Head of caudate nucleus (tissue), 42 donors: ENCODE results near the gene LMO7.
A peak's percentile ranks its signal among the peaks of the same experiment; 100 is the strongest.
"Not testable (repeated sequence)": the region's sequence is repeated elsewhere in the genome, so short reads cannot be mapped to it uniquely, and the experiment has no call there.

ENCODE experiments used
- DNase-seq, 42 donors: peaks; one replicate each; pipeline versions ENCODE4 v3.0.0 to v3.0.0-alpha.2; 2020 to 2021; ENCODE audit warnings: mixed read lengths in 7 of 42
- intact Hi-C: fragments of 100-400 bp; cut with DNase I; formaldehyde crosslinking; loops from one replicate; pipeline ENCODE4 v1.15.0; 2022

The LMO7 gene

GRCh38 chr13:75788481-75788981 is 152.4 kb downstream of the LMO7 start:
- no peak for DNase-seq
- intact Hi-C loops, result no loop called here

DNA sequence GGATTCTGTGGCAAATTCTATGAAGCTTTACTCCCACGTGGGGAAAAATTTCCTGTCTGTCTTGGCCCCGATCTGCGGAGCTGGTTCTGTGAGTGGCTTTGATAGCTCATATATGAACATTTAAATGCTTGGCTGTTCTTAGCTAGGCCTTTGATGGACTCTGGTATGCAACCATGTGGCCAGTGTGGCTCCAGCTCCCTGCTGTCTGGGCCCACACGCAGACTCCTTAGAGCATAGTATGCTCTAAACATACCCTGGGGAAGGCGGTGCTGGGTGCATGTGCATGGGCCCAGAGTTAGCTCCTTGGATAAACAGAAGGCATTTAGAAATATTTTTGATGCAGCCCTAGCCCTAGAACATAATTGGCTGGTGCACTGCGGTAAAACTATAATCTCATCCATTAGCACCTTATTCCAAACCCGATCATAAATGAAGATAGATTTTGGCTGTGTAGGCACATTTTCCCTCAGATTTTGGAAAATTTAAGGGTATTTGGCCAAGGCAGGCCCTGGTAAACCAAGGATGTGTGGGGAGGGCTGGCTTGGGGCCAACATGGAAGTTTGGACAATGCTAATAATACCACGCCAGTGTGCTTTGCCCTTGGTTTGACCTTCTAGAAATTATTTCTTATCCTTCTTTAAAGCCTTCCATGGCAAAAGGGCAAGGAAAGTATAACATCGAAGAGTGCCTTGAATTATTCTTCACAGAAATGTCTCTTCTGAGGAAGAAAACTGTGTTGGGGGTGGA is 153.5 kb downstream of the LMO7 start:
- intact Hi-C loops, result no loop called here
- DNase-seq, result peak in 1 of 42 donors; percentile 26

DNA sequence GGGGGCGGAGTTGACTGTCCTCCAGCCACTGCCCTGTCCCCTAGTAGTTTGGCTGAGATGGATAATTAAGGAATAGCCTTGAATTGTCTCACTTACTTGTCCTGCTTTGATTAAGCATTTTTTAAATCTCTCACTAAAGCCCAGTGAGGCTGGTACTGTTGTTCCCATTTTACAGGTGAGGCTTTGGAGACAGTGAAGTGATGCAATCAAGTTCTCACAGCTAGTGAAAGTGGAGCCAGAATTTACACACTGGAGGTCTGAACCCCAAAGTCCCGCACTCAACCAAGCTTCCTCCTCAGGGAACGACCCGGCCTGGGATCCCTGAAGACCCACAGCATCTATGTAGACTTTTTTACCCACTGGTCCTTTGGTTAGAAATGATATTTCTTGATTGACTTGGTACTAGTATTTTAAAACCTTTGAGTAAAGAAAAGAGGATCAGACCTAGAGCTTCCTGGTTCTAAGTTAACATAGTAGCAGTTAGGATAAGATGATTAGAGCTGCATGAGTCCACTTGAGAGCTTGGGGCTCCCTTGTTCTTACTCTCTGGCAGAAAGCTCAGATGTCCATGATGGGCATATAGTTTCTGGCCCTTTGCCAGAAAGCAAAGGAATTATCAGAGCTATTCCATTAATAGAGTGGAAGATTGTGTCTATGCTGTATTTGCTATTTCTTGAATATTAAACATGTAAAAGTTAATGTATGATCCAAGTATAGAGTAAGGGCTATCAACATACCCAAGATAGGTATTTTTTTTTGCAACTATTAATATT is 154.3 kb downstream of the LMO7 start:
- DNase-seq, result no peak
- intact Hi-C loops, result no loop called here

GRCh38 chr13:75792526-75793187 is 156.5 kb downstream of the LMO7 start:
- intact Hi-C loops, result no loop called here
- DNase-seq, result no peak

GRCh38 chr13:75793188-75793567 is 157.0 kb downstream of the LMO7 start:
- DNase-seq, intact Hi-C loops: not testable (repeated sequence)

GRCh38 chr13:75794663-75795062 is 158.5 kb downstream of the LMO7 start:
- DNase-seq, result no peak
- intact Hi-C loops, result no loop called here

GRCh38 chr13:75795274-75795673 is 159.1 kb downstream of the LMO7 start:
- intact Hi-C loops, result no loop called here
- no peak for DNase-seq

DNA sequence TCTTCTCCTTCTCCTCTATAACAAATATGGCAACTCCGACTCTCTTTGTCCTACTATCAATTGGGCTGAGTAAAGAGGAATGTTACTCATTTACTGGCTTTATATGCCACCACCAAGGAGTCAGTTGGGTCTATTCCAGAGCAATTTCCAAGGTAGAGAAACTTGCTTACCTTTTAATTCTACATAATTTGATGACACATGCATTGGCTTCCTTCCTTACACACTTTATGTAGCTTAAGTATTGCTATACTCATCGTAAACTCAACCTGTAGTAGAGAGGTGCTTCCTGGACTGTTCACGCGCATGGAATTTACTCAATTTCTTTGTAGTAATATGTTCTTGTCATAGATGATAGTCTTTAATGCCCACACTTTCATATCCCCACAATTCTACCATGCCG is 160.7 kb downstream of the LMO7 start:
- no peak for DNase-seq
- intact Hi-C loops, result no loop called here

DNA sequence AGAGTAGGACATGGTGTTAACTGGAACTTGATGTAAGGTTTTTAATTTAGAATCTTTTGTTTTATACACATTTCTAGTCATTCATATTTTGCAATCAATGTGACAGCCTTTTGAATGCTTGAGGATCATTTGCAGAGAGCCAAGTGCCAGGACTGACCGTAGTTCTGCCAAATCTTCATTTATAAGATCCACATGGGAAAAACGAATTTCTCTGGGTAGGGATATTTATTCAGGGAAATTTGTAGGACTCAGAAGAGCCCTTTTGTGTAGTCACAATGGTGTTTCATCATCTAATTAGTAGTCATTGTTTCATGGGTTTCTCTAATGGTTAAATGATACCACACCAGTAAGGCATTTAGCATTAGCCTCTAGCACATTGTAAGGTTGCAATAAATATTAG is 161.1 kb downstream of the LMO7 start:
- intact Hi-C loops, result no loop called here
- DNase-seq, result no peak

GRCh38 chr13:75797719-75798118 is 161.6 kb downstream of the LMO7 start:
- no peak for DNase-seq
- intact Hi-C loops, result no loop called here

DNA sequence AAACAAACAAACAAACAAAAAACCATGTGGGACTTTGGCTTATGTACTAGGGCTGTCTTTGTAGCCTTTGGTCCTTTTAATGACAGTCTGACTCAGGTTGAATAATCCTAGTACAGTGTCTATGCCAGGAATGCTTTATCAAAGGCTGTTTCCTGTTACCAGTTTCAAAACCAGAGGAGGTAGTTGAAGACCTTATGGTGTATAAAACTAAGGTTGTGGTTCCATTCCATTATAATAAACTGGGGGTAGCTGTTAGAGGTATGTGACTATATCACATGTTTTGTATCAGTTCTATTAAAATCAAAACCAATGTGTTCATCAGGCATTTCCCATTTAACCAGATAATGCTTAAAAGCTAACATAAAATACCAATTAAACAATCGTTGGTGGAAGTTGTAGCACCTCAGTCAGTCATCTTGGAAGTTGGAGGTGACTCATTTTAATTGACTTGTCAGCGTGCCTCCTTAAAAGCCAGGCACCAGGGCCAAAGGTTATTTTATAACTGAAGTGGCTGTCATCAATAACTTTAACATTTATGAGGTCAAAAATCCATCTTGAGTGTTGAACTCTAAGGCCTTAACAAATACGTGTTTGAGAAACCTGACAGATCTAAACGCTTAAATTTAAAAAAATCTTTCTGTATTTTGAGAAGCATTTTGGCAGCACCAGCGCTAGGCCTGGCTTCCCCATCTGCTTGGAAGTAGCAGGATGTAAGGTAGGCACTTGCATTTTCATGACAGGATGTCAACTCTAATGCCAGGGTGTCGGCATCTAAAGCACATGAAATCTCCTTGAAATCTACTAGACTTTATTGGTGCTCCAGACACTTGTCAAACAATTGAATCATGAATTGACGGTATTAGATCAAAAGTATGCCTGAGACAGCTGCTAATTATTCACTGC is 162.5 kb downstream of the LMO7 start:
- intact Hi-C loops, result no loop called here
- no peak for DNase-seq

- intact Hi-C loops, result no loop called here
Measured at GRCh38 chr13:75800545-75800944, 164.4 kb downstream of the LMO7 start.

DNA sequence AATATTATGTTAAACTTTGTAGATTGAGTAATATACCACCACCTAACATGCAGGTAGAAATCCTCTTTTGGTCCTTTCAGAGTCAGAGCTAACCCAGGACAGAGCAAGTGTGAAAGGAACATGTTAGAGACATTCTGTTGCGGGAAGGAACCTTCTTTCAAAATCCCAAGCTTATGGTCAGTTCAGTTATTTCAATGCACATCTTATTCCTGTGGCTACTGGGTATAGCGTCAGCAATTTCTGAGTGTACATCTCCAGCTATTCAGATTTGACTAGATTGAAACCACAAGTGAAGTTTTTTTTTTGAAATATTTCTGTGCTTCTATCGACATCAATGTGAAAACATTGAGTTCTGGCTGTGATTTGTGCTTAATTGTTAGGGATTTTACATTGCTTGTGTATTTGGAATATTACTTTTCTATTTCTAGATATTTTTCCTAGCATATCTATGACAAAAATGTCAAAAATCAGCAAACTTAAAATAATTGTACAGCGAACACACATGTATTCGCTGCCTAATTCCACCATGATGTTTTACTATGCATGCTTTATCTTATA is 165.3 kb downstream of the LMO7 start:
- DNase-seq, result no peak
- intact Hi-C loops, result no loop called here

More at GRCh38 chr13:75800545-75800944, 164.4 kb downstream of the LMO7 start:
- DNase-seq, result no peak

GRCh38 chr13:75802161-75802560 is 166.0 kb downstream of the LMO7 start:
- no peak for DNase-seq
- intact Hi-C loops, result no loop called here

- intact Hi-C loops, result no loop called here
Measured at GRCh38 chr13:75803164-75803611, 167.1 kb downstream of the LMO7 start.

DNA sequence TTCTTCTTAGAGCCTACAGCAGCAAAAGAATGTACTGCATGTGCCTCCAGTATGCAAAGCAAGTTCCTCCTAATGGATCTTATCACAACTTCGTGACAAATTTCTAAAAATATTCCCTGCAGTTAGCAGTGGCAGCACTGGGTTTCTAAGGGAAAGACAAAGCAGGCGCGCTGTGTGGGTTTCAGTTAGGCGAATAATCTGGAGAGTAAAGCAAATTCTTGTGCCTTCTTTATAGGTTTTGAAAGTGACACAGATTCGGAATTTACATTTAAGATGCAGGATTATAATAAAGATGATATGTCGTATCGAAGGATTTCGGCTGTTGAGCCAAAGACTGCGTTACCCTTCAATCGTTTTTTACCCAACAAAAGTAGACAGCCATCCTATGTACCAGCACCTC is 167.9 kb downstream of the LMO7 start:
- DNase-seq, result peak in 34 of 42 donors; percentile 16 to 83 (median 52)
- intact Hi-C loops, result no loop called here

More at GRCh38 chr13:75803164-75803611, 167.1 kb downstream of the LMO7 start:
- no peak for DNase-seq

GRCh38 chr13:75804605-75805004 is 168.5 kb downstream of the LMO7 start:
- intact Hi-C loops, result no loop called here
- no peak for DNase-seq

GRCh38 chr13:75806117-75806516 is 170.0 kb downstream of the LMO7 start:
- intact Hi-C loops, result no loop called here
- DNase-seq, result peak in 7 of 42 donors; percentile 23 to 39 (median 30)
